Activated CD8-positive, alpha-beta memory T cell treated with anti-CD3 and anti-CD28 coated beads, Interleukin-2, amount 50 U/mL, for 24 hours (primary cell): ENCODE measurements around the gene RCOR1.

ENCODE experiments used
- DNase-seq: peaks from one replicate; pipeline ENCODE4 v3.0.0-alpha.2; 2020; ENCODE audit errors: extremely low read depth

The RCOR1 gene

GRCh38 chr14:102723650-102724049, 131.2 kb downstream of the RCOR1 start:
- DNase-seq: no peak

GRCh38 chr14:102726191-102726949, 133.9 kb downstream of the RCOR1 start:
- no peak for DNase-seq

GRCh38 chr14:102727336-102728095, 135.1 kb downstream of the RCOR1 start:
- DNase-seq: no peak

GRCh38 chr14:102728501-102728900, 136.1 kb downstream of the RCOR1 start:
- no peak for DNase-seq

GRCh38 chr14:102729268-102729667, 136.8 kb downstream of the RCOR1 start:
- DNase-seq: no peak

GRCh38 chr14:102729825-102730224, 137.4 kb downstream of the RCOR1 start:
- DNase-seq: no peak

- no peak for DNase-seq
Measured at GRCh38 chr14:102731101-102731870, 138.8 kb downstream of the RCOR1 start.

- DNase-seq: no peak
Measured at GRCh38 chr14:102731871-102732800, 139.7 kb downstream of the RCOR1 start.

GRCh38 chr14:102732924-102733323, 140.5 kb downstream of the RCOR1 start:
- no peak for DNase-seq

- no peak for DNase-seq
Measured at GRCh38 chr14:102733326-102733725, 140.9 kb downstream of the RCOR1 start.

- DNase-seq: no peak
Measured at GRCh38 chr14:102734436-102734835, 142.0 kb downstream of the RCOR1 start.

- no peak for DNase-seq
Measured at GRCh38 chr14:102736956-102737355, 144.5 kb downstream of the RCOR1 start.

- DNase-seq: no peak
Measured at GRCh38 chr14:102737402-102738372, 145.2 kb downstream of the RCOR1 start.

GRCh38 chr14:102738373-102739189, 146.1 kb downstream of the RCOR1 start:
- DNase-seq: no peak

GRCh38 chr14:102739190-102739469, 146.7 kb downstream of the RCOR1 start:
- no peak for DNase-seq

- no peak for DNase-seq
Measured at GRCh38 chr14:102746634-102747438, 154.4 kb downstream of the RCOR1 start.

- DNase-seq: no peak
Measured at GRCh38 chr14:102748806-102749205, 156.4 kb downstream of the RCOR1 start.
